SK-N-MC (cell line): ENCODE data around the gene TACR3.
"Not testable (repeated sequence)": the region's sequence is repeated elsewhere in the genome, so short reads cannot be mapped to it uniquely, and the experiment has no call there.

ENCODE experiments used
- DNase-seq: peaks from one replicate; pipeline ENCODE4 v3.0.0-alpha.2; 2011; ENCODE audit warnings: low read depth, low spot score
- H3K27ac ChIP-seq: fragments of 200-600 bp; sonication (generic); 2 replicates; pipeline ENCODE4 v1.5.1; 2016; ENCODE audit warnings: mixed run types
- H3K36me3 ChIP-seq: fragments of 200-600 bp; sonication (generic); 2 replicates; pipeline ENCODE4 v1.6.1; 2017; ENCODE audit warnings: antibody characterized with exemption, low read length, mixed read lengths; ENCODE audit not compliant: insufficient read depth
- H3K4me3 ChIP-seq: fragments of 200-600 bp; sonication (generic); 2 replicates; pipeline ENCODE4 v1.5.1; 2016
- H3K9ac ChIP-seq: fragments of 200-600 bp; sonication (generic); 2 replicates; pipeline ENCODE4 v1.8.0; 2017; ENCODE audit warnings: mixed run types, mixed read lengths; ENCODE audit not compliant: insufficient read length
- H3K9me3 ChIP-seq: fragments of 200-600 bp; sonication (generic); 2 replicates; pipeline ENCODE4 v1.6.1; 2017; ENCODE audit warnings: low read depth, mild to moderate bottlenecking, antibody characterized with exemption, low read length, moderate library complexity, mixed read lengths
- EZH2 ChIP-seq: fragments of 200-600 bp; sonication (generic); IDR thresholded peaks from one replicate; pipeline ENCODE4 v1.6.1; 2017; ENCODE audit warnings: antibody characterized with exemption
- FOXP2 ChIP-seq: optimal IDR thresholded peaks from 2 replicates; pipeline ENCODE3; 2011; ENCODE audit warnings: mild to moderate bottlenecking, moderate library complexity; ENCODE audit not compliant: insufficient read depth; ENCODE audit errors: extremely low read length, control extremely low read depth
- POLR2AphosphoS5 ChIP-seq: IDR thresholded peaks from 2 replicates; pipeline ENCODE4 v1.6.1; 2012; ENCODE audit warnings: mild to moderate bottlenecking, low read depth, low read length, borderline replicate concordance

The TACR3 gene, protein sequence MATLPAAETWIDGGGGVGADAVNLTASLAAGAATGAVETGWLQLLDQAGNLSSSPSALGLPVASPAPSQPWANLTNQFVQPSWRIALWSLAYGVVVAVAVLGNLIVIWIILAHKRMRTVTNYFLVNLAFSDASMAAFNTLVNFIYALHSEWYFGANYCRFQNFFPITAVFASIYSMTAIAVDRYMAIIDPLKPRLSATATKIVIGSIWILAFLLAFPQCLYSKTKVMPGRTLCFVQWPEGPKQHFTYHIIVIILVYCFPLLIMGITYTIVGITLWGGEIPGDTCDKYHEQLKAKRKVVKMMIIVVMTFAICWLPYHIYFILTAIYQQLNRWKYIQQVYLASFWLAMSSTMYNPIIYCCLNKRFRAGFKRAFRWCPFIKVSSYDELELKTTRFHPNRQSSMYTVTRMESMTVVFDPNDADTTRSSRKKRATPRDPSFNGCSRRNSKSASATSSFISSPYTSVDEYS

DNA sequence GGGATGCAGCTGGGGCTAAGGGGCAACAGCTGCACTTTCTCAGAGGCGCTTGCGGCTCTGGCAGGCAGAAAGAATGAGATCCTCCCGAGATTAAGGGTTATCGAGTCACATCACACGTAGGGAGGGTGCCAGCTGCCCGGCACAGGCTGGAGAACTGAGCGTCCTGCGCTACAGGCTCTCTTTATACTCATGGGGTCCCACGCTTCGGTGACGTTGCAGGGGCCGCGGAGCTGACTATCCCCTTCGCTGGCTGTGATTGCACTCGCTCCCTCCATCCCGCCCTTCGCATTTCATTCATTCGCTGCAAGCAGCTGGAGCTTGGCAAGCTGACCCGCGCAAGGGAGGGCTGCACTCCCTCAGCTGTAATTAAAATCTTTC lies at the start of gene TACR3:
TACR3 (minus strand) TSS at position 156 of the 378 bp plus-strand sequence. CDS start 310 bp downstream, outside the sequence.
- no peak for DNase-seq
- Histone ChIP-seq H3K4me3 (peak within 1 kb of the TSS; percentile 71), H3K9me3 (no peaks in the 10 kb centered on the region), H3K9ac (no peak within 1 kb of the TSS), H3K27ac (no peak within 1 kb of the TSS), H3K36me3 (no peaks in the 10 kb centered on the region)
- TF ChIP-seq FOXP2 = no peak
- TF ChIP-seq EZH2 = no peak
- no peak for TF ChIP-seq POLR2AphosphoS5

DNA sequence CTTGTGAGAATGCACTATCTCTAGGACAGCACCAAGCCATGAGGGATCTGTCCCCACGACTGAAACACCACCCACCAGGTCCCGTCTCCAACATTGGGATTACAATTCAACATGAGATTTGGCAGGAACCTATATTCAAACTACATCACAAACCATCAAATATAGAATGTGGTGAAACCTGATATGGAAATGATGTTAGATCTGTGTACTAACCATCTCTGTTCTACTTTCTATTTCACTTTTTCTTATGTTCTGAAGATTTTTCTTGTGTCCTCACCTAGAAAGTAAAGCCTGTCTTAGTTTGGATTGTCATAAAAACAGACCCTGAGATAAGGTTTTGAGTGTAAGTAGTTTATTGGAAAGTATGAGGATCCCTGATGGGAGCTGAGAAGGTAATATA lies 37.8 kb upstream of the TACR3 start:
- Histone ChIP-seq H3K4me3 (no peak overlapping the region), H3K36me3 (no peaks in the 10 kb centered on the region), H3K9me3 (no peaks in the 10 kb centered on the region), H3K9ac (no peak overlapping the region), H3K27ac (no peak overlapping the region)
- TF ChIP-seq EZH2 (no peak), FOXP2 (no peak), POLR2AphosphoS5 (no peak)
- DNase-seq = no peak

DNA sequence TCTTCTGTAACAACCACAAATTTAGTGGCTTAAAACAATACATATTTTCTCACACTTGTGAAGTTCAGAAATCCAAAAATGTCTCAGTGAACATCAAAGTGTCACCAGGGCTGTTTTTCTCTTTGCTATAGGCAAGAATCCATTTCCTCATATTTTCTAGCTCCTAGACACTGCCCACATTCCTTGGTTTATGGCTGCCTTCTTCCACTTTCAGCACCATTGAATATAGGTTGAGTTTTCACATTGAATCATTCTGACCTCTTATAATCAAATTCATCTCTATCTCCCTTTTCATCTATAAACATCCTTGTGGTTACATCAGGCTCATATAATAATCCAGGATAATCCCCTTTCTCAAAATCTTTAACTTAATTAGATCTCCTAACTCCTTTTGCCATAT lies 37.0 kb upstream of the TACR3 start:
- no peak overlapping the region for H3K4me3 ChIP-seq
- H3K9ac ChIP-seq = no peak overlapping the region
- TF ChIP-seq FOXP2 = no peak
- TF ChIP-seq EZH2 = no peak
- TF ChIP-seq POLR2AphosphoS5 = no peak
- no peaks in the 10 kb centered on the region for H3K36me3 ChIP-seq
- no peaks in the 10 kb centered on the region for H3K9me3 ChIP-seq
- no peak for DNase-seq
- no peak overlapping the region for H3K27ac ChIP-seq

DNA sequence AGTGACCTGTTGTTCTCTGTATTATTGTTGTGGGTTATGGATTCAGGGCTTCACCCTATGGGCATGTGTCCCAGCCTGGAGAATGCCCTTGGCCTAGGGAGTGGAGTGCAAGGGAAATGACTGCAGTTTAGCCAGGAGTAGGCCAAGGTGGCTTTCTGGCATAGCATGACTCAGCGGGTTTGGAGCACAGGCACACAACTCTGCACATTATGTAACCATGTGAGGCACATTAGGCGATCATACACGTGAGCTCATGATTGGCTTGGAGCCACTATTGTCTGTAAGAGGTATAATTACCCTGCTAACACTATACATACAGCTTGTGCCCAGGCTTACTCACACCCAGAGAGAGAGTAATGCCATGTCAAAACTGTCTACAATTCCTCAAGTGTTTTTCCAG lies 35.1 kb upstream of the TACR3 start:
- TF ChIP-seq FOXP2 (no peak), EZH2 (no peak), POLR2AphosphoS5 (no peak)
- Histone ChIP-seq H3K4me3 (no peak overlapping the region), H3K9me3 (no peaks in the 10 kb centered on the region), H3K9ac (no peak overlapping the region), H3K27ac (no peak overlapping the region), H3K36me3 (no peaks in the 10 kb centered on the region)
- DNase-seq = no peak

DNA sequence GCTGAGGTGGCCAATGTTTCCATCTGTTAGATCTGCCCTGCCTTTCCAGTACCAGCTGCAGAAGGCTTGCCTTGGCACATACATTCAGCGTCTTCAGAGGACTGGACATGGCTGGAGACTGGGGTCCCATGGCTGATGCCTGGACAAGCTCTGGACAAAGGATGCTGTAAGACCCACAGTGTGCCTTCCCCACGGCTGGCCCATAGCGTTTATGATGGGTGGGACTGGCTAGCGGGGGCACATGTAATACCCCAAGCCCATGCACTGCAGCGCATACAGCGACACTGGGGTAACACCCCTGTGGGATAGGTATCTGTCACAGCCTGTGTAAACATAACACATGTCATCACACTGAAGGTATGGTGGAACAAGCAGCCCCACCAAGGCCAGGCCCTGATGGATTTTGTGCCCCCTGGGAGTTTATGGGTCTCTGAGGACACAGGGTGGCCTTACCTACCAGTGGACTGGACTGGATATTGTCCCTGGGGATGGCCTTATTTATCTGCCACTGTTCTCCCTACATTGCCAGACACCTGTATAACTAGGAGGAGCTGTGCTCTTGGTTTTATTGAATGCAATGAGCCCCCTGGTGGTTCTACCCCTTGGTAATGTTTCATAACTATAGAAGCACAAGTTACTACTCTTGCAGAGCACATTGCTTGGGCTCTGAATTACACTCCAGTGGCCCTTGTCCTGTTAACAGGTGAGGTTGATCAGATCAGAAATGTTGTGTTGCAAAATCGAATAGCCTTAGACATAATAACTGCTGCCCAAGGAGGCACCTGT lies 34.3 kb upstream of the TACR3 start:
- no peaks in the 10 kb centered on the region for H3K9me3 ChIP-seq
- DNase-seq = no peak
- TF ChIP-seq POLR2AphosphoS5 (no peak), EZH2 (no peak), FOXP2 (no peak)

DNA sequence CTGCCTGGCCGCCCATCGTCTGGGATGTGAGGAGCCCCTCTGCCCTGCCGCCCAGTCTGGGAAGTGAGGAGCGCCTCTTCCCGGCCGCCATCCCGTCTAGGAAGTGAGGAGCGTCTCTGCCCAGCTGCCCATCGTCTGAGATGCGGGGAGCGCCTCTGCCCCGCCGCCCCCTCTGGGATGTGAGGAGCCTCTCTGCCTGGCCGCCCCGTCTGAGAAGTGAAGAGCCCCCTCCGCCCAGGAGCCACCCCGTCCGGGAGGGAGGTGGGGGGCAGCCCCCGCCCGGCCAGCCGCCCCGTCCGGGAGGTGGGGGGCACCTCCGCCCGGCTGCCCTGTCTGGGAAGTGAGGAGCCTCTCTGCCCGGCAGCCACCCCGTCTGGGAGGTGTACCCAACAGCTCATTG lies 3.4 kb upstream of the TACR3 start:
- H3K9me3 ChIP-seq, H3K36me3 ChIP-seq, H3K4me3 ChIP-seq, H3K27ac ChIP-seq, H3K9ac ChIP-seq, DNase-seq: not testable (repeated sequence)

More for the DNA sequence above, 34.3 kb upstream of the TACR3 start:
- no peak overlapping the region for H3K4me3 ChIP-seq
- H3K9ac ChIP-seq = no peak overlapping the region
- no peaks in the 10 kb centered on the region for H3K36me3 ChIP-seq
- no peak overlapping the region for H3K27ac ChIP-seq

DNA sequence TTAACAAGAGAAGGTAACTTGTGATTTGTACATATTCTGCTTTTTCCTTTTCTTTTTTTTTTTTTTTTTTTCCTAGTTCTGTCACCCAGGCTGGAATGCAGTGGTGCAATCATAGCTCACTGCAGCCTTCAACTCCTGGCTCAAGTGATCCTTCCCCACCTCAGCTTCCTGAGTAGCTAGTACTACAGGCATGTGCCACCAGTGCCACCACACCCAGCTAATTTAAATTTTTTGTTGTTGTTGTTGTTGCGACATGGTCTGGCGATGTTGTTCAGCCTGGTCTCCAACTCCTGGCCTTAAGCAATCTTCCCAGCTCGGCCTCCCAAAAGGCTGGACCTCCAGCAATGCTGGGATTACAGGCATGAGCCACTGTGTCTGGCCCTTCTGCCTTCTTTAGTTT lies 1.5 kb upstream of the TACR3 start:
- Histone ChIP-seq H3K27ac (no peak overlapping the region), H3K36me3 (no peaks in the 10 kb centered on the region), H3K9me3 (no peaks in the 10 kb centered on the region), H3K4me3 (no peak overlapping the region), H3K9ac (no peak overlapping the region)
- TF ChIP-seq POLR2AphosphoS5 (no peak), FOXP2 (no peak), EZH2 (no peak)
- no peak for DNase-seq

DNA sequence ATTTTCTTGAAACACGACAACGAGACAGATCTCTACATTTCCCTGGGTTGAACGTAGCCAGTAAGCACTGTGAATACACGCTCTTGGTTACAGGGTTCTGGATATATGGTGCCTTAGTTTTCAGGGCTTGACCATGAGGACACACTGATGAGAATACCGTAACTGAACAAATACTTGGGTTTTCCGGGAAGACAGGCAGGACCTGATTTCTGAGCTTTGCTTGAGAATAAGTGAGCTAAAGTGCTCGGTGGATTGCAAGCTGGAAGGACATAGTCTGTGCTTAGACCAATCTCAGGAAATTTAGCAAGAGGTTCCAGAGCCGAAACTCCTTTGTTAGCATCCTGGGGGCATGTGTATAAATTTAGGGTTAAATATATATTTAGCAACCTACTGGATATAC lies 876 bp upstream of the TACR3 start:
- H3K9me3 ChIP-seq = no peaks in the 10 kb centered on the region
- no peaks in the 10 kb centered on the region for H3K36me3 ChIP-seq
- DNase-seq = no peak
- TF ChIP-seq FOXP2 = no peak
- no peak for TF ChIP-seq POLR2AphosphoS5
- no peak for TF ChIP-seq EZH2
- H3K27ac ChIP-seq = no peak overlapping the region
- no peak overlapping the region for H3K4me3 ChIP-seq
- no peak overlapping the region for H3K9ac ChIP-seq
